HG02973 (cell line): ENCODE data around the gene ATP23.
A peak's percentile ranks its signal among the peaks of the same experiment; 100 is the strongest.

Experiments used
- ATAC-seq: cut with Tn5 transposase; IDR thresholded peaks from one replicate; pipeline ENCODE4 v1.9.1; 2021; ENCODE audit warnings: moderate library complexity; ENCODE audit not compliant: unreplicated experiment

The ATP23 gene

GRCh38 chr12:57907281-57907680 is 34.1 kb upstream of the ATP23 start:
- no peak for ATAC-seq

DNA sequence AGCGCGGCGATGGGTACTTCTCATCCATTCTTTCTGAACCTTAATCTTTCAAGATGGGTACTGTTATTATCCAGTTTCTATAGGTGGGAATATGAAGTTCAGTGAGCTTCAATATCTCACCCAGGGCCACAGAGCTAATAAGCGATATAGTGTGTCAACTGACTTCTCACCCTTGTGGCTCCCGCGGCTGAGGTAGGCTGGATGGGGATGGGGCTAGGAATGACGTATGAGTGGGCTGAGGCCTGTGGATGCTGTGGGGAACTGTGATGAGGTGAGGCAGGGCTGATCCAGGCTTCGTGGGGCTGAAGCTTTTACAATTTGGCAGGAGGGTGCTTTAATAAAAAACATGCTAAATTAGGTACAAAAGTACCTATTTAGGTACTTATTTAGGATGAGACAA is 32.9 kb upstream of the ATP23 start:
- ATAC-seq, result no peak

DNA sequence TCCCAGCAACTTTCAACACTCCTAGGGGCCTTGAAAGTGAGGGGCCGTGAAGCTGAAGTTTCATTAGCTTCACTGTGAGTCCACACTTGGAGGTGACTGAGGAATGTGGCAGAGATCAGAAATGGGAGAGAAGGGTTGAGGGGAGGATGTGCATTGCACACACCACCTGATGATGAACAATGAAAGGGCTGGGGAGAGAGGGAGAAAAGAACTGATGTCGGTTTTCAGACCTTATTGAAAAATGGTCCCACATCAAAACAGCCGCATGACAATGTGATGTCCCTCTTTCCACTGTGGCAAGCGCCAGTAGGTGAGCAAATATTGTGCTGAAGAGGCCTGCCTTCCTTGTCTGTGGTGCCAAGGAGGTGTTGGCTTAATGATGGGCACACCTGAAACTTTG is 32.3 kb upstream of the ATP23 start:
- ATAC-seq, result no peak

DNA sequence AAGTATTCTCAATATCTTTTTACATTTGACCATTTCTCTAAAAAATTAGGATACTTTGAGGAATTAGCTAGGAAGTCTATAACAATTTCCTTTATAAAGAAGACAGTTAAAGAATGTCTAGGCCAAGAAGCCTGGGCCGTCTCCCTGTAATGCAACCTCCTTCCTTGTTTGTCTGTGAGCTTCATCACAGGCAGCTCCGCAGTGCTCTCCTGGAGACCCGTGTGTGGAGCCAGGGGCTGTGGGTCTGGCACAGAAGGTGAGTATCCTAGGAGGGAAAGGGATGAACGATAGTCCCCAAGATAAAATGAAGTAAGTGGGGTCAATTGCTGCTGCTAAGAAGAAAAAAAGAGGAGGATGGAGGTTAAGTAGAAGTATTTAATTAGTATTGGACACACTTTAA is 31.8 kb upstream of the ATP23 start:
- ATAC-seq, result no peak

DNA sequence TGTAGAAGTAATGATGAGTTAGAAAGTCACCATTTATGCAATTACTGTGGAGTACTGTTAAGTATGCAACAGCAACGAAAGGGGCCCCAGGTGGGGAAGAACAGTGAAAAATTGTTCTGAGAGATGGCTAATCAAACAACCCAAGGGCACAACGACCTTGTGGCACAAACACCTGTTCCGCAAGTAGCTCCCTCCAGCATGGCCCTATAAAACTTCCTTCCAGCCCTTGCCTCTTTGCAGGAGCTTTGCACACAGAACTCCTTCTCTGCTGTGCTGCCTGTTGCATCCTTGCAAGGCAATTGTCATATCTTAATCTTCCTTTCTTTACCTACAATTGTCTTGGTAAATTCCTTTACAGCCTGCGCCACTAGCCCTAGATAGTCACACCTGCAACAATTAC is 23.2 kb upstream of the ATP23 start:
- no peak for ATAC-seq

GRCh38 chr12:57927086-57927485 is 14.3 kb upstream of the ATP23 start:
- no peak for ATAC-seq

DNA sequence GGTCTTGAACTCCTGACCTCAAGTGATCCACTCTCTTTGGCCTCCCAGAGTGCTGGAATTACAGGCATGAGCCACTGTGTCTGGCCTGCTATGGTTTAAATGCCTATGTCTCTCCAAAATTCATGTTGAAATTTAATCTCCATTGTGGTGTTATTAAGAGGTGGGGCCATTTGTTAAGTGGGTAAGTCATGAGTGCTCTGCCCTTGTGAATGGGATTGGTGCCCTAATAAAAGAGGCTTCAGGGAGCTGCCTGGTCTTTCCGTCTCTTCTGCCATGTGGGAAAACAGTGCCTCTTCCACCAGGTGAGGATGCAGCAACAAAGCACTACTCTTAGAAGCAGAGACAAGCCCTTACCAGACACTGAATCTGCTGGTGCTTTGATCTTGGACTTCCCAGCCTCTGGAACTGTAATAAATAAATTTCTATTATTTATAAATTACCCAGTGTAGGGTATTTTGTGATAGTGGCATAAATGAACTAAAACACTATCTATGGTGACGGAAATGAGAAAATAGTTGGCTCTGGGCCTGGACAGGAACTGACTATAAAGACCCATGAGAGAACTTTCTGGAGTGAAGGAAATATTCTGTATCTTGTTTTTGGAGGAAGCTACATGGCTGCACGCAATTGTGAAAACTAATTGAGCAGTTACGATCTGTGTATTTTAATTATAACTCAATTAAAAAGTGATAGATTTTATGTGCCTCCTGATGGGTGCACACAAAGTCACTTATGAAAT is 12.1 kb upstream of the ATP23 start:
- ATAC-seq, result no peak

GRCh38 chr12:57934819-57935218 is 6.5 kb upstream of the ATP23 start:
- ATAC-seq, result no peak

DNA sequence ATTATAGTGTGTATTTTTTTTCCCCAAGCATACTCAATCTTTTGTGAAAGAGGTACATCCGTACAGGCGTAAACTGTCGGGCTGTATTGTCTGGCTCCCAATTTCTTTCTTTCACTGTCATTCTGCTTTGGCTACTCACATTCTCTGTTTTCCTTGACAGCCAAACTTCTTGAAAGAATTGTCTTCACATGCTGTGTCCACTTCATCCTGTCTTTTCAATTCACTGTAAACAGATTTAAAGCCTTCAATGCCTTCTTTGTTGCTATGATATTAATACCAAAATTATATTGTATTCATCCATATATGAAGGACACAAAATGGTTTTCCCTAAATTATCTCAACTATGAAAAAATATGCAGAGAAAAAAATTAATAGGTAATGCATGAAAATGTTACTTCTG is 6.0 kb upstream of the ATP23 start:
- ATAC-seq, result no peak

DNA sequence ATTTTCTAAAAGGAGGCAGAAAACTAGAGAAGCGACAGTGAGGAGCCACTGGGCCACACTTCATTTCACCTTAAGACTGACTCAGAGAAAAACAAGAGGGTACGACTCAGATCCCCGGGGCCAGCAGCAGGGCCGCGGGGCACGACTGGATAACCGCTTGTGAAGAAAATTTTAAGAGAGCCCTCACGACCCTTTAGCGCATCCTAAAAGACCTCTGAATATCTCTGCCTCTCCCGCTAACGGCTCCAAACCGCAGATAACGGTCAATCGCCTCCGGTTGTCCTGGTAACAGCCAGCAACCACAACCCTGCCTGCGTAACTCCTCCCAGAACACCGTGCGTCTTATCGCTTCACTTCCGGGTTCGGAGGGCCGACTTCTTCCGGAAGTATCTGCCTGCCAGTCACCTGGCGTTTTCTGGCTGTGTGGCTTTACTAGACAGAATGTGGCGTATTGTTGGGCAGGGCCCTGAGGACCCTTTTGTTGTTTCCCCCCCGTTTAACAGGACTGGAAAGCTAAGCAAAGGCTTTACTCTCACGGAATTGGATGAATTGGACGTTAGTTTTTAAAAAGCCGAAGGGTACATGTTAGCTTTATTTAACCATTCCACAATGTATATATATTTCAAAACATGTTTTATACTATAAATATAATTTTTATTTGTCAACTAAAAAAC is 5.4 kb upstream of the ATP23 start:
- ATAC-seq, result peak; percentile 99

DNA sequence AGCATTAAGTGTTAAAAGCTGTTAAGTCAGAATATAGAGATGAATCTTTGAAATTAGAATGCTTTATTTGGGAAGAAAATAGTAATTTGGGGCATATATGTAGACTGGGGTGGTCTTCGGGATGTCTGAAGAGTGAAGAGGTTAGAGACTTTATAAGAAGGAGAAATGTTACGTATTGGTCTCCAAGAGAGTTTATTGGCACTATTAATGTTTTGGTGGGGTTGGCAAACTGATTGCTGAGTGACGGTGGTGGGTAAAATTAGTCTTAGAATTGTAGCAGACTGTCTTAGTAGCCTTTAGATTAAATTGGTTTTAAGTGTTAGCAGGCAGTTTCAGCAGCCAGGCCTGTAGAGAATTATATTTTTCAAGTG is 4.9 kb upstream of the ATP23 start:
- no peak for ATAC-seq

DNA sequence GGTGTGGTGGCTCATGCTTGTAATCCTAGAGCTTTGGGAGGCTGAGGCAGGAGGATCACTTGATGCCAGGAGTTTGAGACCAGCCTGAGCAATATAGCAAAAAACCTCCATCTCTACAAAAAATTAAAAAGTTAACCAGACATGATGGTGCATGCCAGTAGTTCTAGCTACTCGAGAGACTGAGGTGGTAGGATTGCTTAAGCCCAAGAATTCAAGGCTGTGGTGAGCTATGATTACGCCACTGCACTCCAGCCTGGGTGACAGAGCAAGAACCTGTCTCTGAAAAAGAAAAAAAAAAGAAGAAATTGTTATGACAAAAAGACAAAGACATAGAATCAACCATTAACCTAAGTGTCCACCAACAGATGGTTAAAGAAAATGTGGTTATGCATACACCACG is 2.1 kb upstream of the ATP23 start:
- no peak for ATAC-seq

DNA sequence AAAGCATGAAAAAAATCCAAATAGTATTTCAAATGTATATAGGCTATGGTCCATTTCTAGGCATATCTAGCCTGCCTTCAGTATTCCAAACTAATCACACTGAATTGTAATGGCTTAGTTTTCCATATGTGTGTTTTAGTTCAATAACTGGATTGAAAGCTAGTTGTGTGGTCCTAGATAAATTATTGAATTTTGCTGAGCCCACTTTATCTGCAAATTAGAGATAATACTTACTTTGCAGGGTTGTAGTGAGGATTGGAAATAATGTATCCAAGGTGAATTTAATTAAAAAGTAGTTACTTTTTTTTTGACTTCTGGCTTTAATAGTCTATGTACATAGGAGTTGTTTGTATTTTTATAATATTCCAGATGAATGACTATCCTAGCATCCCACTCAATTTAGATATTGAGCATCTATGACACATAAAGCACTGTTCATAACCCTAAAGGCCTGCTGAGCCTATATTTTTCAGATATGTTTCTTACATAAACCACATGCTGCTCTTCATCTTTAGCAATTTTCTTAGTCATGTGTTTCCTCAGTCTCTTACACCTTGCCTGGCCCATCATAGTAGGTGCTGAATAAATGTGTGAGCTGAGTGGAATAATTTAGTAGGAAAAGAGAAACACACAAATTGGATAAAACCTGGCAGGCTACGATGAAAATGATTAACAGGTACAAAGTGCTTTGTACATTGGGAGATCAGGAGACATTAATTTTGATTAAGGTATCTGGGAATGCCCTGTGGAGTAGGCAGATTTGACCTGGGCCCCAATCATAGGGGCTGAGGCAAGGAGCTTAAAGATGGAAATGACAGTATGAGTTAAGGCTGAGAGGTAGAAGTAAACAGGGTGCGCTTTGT is 1.1 kb upstream of the ATP23 start:
- no peak for ATAC-seq

DNA sequence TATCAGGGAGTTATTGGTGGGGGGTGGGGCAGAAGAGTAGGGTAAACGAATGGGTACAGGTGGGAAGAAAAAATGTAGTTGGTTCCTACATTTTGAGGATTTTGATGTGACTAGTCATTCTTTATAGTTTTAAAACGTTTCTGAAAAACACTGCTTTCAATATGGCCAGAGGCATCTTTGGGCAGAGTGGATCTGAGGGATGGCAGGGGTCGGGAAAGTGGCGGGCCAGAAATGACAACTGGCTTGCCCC is 527 bp upstream of the ATP23 start:
- no peak for ATAC-seq

DNA sequence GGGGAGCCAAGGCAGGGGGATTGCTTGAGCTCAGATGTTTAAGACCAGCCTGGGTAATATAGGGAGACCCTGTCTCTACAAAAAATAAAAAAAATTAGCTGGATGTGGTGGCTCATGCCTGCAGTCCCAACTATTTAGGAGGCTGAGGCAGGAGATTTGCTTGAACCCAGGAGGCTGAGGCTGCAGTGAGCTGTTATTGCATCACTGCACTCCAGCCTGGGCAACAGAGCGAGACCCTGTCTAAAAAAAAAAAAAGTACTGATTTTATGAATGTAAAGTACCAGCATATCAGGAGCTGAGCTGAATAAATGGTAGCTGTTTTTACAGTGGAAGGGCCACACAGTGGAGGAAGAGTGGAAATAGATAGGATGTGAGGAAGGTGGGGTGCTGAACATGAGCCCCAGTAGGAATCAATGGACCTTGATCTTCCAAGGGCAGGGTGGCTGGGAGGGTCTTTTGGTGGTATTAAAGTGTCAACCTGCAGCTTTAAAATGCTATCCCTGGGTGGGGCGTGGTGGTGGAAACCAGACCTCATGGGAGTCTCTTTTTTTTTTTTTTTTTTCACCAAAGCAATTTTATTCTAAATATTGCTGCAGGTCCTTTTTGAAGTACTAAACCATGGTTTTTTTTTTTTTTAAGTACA is 2.2 kb downstream of the ATP23 start:
- no peak for ATAC-seq

- ATAC-seq, result no peak
Observed at GRCh38 chr12:57944313-57945023, 3.1 kb downstream of the ATP23 start.

GRCh38 chr12:57952766-57953165 is 11.4 kb downstream of the ATP23 start:
- ATAC-seq, result no peak

DNA sequence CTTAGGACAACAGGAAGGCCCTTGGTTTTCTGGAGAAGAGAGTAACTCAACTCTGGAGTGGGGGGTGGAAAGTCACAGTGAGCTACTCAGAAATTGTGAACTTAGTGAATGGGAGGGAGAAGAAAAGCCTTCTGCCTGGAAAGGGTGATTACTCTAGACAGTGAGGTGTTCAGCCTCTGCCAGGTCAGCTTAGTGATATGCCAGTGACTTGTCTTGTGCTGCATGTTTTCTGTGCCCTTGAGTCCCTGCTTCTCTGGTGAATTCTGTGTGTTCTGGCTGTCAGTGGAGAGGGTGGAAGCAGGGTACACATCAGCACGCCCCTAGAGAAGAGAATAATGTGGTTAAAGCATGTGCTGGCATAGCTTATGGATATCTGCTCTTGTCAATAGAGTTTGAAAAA is 13.4 kb downstream of the ATP23 start:
- ATAC-seq, result no peak

DNA sequence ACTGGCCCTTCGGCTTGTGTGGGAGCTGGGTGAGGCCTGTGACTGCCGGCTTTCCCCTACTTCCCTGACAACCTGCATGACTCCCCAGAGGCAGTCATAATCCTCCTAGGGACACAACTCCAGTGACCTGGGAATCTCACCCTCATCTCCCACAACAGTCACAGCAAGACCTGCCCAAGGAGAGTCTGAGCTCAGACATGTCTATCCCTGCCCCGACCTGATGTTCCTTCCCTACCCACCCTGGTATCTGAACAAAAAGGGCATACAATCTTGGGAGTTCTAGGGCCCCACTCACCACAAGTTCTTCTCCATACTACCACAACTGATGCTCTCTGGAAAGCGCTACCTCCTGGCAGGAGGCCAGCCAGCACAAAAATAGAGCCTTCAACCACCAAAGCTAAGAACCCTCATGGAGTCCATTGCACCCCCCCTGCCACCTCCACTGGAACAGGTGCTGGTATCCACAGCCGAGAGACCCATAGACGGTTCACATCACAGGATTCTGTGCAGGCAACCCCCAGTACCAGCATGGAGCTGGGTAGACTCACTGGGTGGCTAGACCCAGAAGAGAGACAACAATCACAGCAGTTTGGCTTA is 16.8 kb downstream of the ATP23 start:
- ATAC-seq, result no peak

DNA sequence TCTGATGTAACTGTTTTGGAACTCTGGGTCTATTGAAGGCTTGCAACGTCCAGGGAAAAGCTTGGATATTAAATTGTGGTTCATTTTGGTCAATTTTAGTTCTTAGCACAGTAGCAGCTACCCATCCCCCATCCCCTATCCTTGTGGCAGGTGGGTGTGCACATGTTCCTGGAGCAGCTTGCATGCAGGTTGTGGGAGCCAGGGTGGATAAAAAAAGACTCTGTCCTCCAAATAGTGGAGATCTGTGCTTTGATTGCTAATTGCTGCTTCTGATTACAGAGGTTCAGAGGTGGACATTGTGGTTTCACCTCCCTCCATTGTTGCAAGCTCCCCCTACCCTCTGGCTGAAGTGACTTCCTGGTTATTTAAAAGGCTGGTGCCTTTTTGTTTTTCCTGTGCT is 23.1 kb downstream of the ATP23 start:
- no peak for ATAC-seq

GRCh38 chr12:57965766-57966165 is 24.4 kb downstream of the ATP23 start:
- no peak for ATAC-seq
